ENCODE data around the gene ITGA1. TPM values are rescaled to one million over a fixed set of nuclear protein-coding genes. Genes with fewer than 3 reads are reported as not detected.

The ITGA1 gene
- total RNA-seq, 4 donors from 2014 or later: 9.3 to 88.9 (median 17.6) TPM

DNA sequence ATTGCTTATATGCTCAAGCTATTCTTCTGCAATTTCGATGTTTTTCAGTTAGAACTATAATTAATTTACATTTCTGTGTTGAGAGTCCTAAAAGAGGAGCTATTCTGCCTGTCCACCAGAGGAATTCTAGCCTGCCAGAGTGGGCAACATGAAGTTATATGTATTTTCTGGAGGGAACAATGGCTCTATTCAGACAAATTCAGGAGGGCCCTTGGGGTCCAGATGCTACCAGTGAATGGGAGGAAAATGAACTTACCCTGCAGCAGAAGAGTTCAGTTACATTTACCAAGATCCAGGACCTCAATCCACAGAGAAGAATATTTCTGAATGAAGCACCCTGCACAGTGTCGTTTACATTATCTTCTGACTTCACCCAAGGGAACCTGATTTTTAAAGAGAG is 80.7 kb downstream of the ITGA1 start:
- WGBS, 2 donors: 72 to 78% methylated on average over 2 of the region's 2 CpGs
- no peaks in the 10 kb centered on the region for H3K27me3 ChIP-seq
- TF ChIP-seq, protein P1, sequence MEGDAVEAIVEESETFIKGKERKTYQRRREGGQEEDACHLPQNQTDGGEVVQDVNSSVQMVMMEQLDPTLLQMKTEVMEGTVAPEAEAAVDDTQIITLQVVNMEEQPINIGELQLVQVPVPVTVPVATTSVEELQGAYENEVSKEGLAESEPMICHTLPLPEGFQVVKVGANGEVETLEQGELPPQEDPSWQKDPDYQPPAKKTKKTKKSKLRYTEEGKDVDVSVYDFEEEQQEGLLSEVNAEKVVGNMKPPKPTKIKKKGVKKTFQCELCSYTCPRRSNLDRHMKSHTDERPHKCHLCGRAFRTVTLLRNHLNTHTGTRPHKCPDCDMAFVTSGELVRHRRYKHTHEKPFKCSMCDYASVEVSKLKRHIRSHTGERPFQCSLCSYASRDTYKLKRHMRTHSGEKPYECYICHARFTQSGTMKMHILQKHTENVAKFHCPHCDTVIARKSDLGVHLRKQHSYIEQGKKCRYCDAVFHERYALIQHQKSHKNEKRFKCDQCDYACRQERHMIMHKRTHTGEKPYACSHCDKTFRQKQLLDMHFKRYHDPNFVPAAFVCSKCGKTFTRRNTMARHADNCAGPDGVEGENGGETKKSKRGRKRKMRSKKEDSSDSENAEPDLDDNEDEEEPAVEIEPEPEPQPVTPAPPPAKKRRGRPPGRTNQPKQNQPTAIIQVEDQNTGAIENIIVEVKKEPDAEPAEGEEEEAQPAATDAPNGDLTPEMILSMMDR (IDR thresholded peaks at IDR 0.05): no peak
- TF ChIP-seq POLR2A (IDR thresholded peaks at IDR 0.05): no peak
- intact Hi-C loops (cut with DNase I): no loop called here
- H3K27ac ChIP-seq: no peak overlapping the region
- H3K4me1 ChIP-seq: peaks cover 0 to 26% (median 23%) of the 10 kb centered on the region in 3 donors
- H3K4me3 ChIP-seq: no peak overlapping the region
- no peaks in the 10 kb centered on the region for H3K36me3 ChIP-seq
- no peaks in the 10 kb centered on the region for H3K9me3 ChIP-seq
- no peak for DNase-seq

DNA sequence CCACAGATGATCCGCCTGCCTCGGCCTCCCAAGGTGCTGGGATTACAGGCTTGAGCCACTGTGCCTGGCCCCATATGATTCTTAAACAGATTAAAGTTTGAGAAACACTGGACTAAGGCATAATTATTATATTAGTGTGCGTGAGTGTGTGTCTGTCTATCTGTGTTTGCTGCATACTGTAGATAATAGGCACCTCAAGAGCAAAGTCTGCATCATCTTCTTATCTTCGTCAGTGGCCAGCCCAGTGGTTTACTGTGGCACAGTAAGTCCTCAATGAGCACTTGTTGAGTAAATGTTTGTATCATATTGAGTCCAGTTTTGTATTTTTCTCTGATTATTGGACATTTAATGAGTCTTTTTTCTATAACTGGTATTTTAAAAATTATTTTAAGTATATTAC is 81.7 kb downstream of the ITGA1 start:
- no peaks in the 10 kb centered on the region for H3K9me3 ChIP-seq
- DNase-seq: no peak
- H3K27ac ChIP-seq: no peak overlapping the region
- H3K4me3 ChIP-seq: no peak overlapping the region
- H3K4me1 ChIP-seq: peaks cover 0 to 16% (median 13%) of the 10 kb centered on the region in 3 donors
- intact Hi-C loops (cut with DNase I): no loop called here
- no peaks in the 10 kb centered on the region for H3K27me3 ChIP-seq
- no peaks in the 10 kb centered on the region for H3K36me3 ChIP-seq
- WGBS, 2 donors: 91% methylated on average over 4 of the region's 4 CpGs
- no peak for TF ChIP-seq POLR2A (IDR thresholded peaks at IDR 0.05)
- TF ChIP-seq, protein P1 (IDR thresholded peaks at IDR 0.05): no peak

DNA sequence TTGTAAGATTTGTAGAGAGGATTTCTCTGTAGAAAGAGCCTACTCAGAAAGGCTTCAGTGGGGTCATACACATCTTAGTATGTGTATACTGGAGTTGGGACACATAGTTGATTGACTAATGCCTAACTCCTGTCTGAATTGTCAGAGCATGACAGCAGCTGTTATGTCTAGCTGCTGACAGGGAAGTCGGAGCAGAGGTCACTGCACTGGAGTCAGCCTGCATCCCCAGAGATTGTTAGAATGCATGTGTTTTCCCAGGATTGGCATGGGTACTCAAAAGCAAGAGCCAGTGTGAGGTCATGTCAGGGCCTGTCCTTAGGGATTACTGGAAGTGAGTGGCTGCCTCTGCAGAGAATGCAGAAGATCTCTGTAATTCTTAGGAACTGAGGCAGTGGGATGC is 82.7 kb downstream of the ITGA1 start:
- no peak for DNase-seq
- Histone ChIP-seq H3K27me3 (no peaks in the 10 kb centered on the region), H3K4me1 (peaks cover 0 to 11% (median 7%) of the 10 kb centered on the region in 3 donors), H3K36me3 (no peaks in the 10 kb centered on the region), H3K4me3 (no peak overlapping the region), H3K27ac (no peak overlapping the region), H3K9me3 (no peaks in the 10 kb centered on the region)
- TF ChIP-seq POLR2A (IDR thresholded peaks at IDR 0.05): no peak
- TF ChIP-seq, protein P1 (IDR thresholded peaks at IDR 0.05): no peak
- intact Hi-C loops (cut with DNase I): no loop called here
- WGBS, 2 donors: 14 to 30% methylated on average over 1 of the region's 1 CpG

DNA sequence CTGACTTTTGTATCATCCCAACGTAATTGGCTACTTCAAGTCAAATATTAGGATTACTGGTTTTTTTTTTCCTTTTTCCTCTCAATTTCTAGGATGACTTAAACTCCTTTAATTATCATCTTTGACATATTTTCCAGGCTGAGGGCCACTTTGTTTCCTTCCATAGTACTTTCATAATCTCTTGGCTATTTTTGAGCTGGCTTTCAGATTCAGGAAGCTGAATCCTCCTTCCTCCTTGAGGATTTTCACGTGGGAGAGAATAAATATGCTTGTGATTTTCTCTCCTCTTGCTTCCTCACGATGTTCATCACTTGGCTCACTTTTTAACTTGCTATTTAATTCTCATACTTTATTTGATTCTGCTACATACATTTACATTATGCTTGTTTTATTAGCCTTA is 88.1 kb downstream of the ITGA1 start:
- Histone ChIP-seq H3K9me3 (no peaks in the 10 kb centered on the region), H3K4me3 (no peak overlapping the region), H3K4me1 (peaks cover 0 to under 1% (median 0%) of the 10 kb centered on the region in 3 donors), H3K36me3 (no peaks in the 10 kb centered on the region), H3K27me3 (no peaks in the 10 kb centered on the region), H3K27ac (peak overlapping the region in 1 of 4 donors; percentile 22)
- intact Hi-C loops (cut with DNase I): no loop called here
- WGBS, 2 donors: 45 to 59% methylated on average over 3 of the region's 3 CpGs
- no peak for DNase-seq
- TF ChIP-seq, protein P1 (IDR thresholded peaks at IDR 0.05): no peak
- no peak for TF ChIP-seq POLR2A (IDR thresholded peaks at IDR 0.05)

DNA sequence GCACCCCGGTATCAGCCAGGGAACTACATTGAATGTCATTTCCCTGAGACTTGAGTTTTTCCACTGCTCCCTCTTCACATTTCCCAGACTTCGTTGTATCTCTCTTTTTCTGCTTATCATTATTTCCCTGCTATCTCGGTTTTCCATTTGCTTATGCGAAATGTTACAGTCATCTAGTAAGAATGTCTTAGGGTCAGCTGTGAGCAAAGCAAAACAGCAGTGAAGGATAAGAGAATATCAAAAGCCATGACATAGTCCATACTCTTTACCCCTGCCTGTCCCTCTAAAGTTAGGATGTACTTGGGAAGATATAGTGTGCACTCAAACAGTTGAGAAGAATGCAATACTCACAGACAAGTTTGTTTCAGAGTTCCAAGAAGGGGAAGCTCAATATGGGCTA is 88.7 kb downstream of the ITGA1 start:
- H3K9me3 ChIP-seq: no peaks in the 10 kb centered on the region
- DNase-seq: no peak
- H3K27ac ChIP-seq: peak overlapping the region in 1 of 4 donors; percentile 22
- H3K4me1 ChIP-seq: no peaks in the 10 kb centered on the region
- no peak overlapping the region for H3K4me3 ChIP-seq
- TF ChIP-seq, protein P1 (IDR thresholded peaks at IDR 0.05): no peak
- TF ChIP-seq POLR2A (IDR thresholded peaks at IDR 0.05): no peak
- intact Hi-C loops (cut with DNase I): no loop called here
- H3K27me3 ChIP-seq: no peaks in the 10 kb centered on the region
- 73 to 84% methylated on average over 4 of the region's 4 CpGs for WGBS, 2 donors
- no peaks in the 10 kb centered on the region for H3K36me3 ChIP-seq
